GM21723 (cell line): ENCODE data around the gene SPATC1L.
"Not testable (repeated sequence)": the region's sequence is repeated elsewhere in the genome, so short reads cannot be mapped to it uniquely, and the experiment has no call there.

Experiments
- ATAC-seq: cut with Tn5 transposase; IDR thresholded peaks from one replicate; pipeline ENCODE4 v1.9.1; 2021; ENCODE audit warnings: mild to moderate bottlenecking, moderate library complexity; ENCODE audit not compliant: unreplicated experiment

SPATC1L gene

DNA sequence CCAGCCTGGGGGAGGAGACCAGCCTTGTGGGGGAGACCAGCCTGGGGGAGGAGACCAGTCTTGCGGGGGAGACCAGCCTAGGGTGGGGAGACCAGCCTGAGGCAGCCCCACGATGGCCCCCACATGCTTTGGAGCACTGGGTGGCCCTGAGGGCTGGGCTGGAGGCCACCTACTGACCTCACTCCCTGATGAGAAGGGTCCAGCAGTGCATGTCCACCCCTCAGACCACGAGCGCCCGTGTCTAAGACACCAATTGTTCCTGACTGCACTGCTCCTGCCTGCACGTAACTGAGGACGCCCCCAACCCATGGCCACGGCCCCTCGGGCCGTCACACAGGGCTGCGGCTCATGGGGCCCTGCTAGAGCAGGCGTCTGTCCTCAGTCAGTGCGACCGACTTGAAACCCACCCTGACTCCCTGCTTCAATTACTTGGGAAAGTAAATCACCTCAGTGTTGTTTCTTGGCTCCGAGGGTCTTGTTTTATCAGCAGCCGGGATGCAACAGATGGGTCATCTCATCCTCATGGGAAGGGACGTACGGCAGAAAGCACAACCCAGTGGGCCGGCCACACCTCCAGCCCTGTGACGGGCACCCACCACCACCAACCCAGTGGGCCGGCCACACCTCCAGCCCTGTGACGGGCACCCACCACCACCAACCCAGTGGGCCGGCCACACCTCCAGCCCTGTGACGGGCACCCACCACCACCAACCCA is at the start of gene SPATC1L:
TSS of gene SPATC1L (minus strand) at position 550 of the 715 bp plus-strand sequence. CDS start 1,643 bp downstream, outside the sequence.
- peak; percentile 52 for ATAC-seq

DNA sequence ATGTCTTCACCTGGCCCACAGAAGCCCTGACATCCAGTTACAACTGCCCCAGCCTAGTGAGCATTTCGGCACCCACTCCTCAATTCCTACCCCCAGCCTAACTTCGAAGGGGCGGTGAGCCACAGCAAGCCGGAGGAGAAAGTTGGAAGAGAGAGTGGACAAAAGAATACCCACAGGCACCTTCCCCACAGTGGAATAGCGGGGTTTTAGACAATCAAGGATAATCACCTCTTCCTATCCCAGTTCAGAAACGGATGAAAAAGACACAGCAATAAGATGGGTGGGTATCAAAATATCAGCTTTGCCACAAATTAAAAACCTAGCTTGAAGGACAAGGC is 45.6 kb upstream of the SPATC1L start:
- no peak for ATAC-seq

DNA sequence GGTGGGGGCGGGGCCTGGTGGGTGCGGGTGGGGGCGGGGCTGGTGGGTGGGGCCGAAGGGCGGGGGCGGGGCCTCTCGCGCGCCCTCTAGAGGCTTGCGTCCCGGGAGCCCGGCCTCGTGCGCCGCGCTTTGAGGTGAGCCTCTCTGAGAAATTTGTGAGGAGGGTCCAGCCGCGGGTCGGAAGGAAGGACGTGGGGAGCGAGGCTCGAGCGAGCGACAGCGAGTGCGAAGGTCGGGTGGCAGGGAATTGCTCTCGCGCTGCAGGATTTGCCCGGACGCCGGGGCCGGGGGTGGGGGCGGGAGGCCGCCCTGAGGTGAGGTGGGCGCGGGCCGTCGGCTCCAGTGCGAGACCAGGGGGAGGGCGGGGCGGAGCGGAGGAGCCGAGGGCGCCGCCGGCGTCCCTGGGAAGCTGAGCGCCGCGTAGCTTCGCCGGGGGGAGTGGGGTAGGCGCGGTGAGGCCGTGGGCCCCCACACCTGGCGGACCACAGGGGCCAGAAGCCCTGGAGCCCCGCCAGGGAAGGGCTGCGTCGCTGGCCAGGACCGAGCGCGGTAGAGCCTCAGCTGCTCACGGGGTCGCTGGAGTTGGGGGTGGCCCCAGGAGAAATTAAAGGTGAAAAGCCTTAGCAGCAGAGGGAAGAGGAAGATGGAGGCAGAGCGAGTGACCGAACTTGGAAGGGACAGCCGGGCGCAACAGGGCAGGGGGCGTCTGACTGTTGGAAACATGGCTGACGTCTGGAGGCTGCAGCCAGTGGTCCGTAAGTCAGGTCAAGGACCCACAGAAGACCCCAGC is 45.1 kb upstream of the SPATC1L start:
- ATAC-seq: peak; percentile 31

DNA sequence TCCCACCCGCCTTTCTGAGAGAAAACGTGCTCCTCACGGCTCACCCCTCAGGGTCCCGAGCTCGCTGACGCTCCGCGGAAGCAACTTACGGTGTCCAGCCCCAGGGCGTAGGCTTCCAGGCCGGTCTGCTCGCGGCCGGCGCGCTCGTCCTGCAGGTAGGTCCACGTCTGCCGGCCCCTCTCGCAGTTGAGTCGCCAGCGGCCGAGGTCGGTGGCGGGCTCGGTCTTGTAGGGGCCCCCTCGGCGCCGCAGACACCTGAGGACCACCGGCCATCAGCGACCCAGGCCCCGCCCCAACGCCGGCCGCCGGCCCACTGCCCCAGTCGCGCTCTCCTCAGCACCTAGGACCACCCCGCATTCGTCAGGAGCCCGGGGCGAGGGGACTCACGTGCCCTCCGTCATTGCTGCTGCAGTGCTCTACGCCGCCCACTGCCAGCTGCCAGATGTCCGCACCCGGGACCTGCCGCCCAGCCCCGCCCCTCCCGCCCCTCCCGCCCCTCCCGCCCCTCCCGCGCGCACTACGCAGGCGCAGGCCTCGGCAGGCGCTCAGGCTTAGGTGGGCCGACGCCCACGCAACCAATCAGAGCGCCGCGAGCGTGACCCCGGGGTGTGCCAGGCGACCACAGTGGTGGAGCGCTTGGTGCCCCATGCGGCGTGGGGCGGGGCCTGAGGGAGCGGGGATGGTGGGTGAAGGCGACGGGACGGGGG is 44.2 kb upstream of the SPATC1L start, which contains the start of gene LSS:
TSS of gene LSS (minus strand) at position 430 of the 707 bp plus-strand sequence. CDS start at position 401, 29 bp downstream.
- ATAC-seq: peak; percentile 68

DNA sequence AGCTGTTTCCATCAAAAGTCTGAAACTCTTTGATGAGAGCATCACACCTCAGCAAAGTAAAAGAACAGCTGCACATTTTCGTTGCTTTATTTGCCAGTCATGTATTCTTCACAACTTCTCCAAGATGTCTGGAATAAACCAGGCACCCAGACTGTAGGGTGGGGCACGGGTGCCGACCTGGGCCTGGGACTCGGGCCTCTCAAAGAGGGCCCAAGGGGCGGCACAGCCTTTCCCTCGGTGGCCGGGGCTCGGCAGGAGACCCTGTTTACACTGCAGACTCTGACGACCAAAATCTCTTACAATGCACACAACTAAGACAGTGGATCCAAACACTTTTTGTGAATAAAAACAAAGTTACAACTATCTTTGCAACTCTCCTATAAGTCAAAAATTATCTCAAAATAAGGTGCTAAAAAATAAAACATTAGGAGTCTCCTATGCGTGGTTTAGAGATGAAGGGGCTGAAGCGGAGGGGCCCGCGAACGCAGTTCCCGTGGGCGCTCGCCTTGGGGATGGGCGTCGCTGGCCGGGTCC is 43.6 kb upstream of the SPATC1L start:
- ATAC-seq: no peak

DNA sequence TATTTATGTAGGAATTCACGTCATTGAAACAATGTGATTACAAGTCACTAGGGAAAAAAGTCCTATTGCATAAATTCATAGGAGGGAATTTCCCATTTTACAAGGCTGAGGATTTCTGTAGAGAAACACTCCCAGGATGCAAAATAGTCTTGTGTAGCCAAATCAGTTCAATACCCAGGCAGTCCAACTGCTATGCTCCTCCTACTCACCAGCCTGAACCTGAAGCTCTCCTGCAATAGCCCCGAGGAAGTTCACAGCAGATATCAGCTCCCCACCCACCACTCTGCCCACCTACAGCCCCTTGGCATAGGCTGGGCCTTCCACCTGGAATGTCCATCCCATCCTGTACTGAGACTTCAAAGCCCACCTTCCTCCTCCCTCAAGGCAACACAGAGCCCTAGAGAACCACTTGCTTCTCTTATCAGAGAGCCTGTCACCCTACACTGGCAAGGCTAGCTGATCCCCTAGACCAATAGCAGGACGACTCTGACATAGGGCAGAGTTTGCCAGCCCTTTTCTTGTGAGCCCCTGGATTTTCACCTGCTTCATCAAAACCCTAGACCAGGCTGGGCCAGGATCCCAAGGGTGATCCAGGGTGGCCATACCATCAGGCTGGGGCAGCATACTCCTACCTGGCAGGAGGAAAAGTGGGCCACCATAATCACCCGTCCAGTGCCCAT is 42.8 kb upstream of the SPATC1L start:
- ATAC-seq: no peak

DNA sequence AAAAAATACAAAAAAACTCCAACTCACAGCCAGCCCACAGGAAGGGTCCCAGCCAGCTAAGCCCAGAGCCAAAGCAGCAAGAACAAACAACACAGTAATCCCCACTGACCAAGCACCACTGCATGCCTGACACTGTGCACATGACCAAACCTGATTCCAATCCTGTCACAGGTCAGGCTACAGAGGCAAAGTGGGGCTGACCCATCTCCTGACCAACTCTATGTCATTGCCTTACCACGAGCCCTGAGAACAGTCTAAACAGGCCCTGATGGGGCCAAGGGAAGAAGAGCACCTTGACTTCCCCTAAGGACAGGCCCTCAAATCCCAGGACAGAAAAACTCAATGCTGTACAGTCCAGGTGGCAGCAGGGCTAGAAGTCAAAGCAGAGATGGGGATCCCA is 41.9 kb upstream of the SPATC1L start:
- no peak for ATAC-seq

DNA sequence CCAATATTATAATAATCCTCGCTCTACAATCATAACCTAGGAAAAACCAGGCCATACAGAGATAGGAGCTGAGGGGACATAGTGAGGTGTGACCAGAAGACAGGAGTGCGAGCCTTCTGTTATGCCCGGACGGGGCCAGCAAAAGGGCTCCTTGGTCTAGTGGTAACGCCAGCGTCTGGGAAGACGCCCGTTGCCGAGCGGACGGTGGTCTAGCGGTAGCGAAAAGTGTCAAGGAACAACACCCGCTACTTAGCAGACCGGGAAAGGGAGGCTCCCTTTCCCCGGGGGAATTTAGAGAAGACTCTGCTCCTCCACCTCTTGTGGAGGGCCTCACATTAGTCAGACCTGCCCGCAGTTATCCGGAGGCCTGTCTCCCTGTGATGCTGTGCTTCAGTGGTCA is 39.4 kb upstream of the SPATC1L start:
- not testable (repeated sequence) for ATAC-seq

DNA sequence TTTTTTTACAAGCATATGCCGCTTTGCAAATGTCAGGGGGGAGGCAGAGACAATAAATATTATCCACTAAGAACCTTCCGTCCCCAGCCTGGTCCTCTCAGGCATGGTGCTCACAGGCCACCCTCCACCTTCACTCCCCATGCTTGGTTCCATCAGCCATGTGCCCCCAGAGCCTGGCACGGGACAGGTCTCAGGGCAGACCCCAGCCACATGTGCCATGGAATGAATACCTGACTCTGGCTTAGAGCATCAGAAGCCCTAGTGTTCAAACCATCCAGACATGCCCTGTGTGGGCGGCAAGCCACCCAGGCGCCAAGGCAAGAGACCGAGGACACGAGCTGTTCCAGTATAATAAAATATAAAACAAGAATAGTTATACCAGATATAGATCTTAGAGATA is 39.0 kb upstream of the SPATC1L start:
- ATAC-seq: no peak

DNA sequence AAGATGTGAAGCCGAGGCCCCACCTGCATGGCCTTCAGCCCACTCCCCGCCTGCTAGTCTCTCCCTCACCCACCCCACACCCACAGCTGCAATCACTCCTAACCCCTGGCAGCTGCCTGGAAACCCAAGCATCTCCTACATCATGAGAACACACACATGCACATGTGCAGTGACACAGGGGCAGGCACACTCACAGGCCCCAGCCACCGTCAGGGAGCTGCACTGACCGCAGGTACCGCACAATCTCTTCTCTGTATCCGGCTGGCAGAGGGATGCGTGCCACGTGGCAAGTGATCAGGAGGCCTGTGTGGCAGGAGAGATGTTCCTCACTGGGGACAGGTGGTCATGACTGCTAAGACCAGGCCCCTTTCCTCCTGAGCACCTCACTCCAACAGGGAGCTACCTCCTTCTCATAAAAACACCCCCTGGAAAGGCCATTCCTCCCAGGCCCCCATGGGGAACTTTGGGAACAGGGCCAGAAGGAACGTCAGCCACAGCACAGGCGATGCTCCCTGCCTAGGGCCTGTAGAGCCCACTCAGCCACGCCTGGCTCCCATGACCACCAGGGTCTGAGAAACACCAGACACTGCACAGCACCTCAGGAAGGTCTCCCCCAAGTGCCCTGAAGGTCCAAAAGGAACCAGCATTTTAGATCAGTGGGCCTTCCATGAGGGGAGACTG is 38.3 kb upstream of the SPATC1L start:
- ATAC-seq: no peak

DNA sequence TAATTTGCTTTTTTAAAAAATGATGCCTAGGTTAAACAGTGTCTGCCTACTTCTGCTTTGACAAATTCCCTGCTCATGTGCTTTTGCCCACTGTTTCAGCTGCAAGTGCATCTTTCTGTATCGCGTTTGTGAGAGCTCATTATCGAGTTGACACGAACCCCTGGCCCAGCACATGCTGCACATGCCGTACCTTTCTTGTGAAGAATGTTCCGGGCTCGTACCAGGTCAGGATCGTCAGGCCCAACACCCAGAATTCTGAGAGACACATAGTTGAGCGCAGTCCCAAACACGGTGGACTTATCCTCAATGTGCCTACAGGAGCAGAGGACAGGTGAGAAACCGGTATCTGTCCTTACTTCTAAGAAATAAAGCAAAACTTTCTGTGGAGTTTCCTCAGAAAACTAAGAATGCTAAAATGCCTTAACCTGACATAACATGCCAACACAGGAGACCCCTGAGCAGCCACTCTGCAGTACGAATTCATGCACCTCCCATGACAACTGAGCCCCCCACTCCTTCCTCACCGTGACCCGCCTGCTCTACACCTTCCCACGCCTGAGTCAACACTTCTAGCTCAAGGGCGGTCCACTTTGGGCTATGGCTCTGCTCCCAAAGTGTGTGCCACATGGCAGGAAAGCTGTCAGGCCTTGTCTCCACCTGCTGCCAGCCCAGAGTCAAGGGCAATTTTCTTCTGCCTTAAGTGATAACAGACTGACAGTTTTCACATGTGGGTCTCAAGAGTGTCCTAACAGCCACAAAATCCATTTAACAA is 37.6 kb upstream of the SPATC1L start:
- no peak for ATAC-seq

DNA sequence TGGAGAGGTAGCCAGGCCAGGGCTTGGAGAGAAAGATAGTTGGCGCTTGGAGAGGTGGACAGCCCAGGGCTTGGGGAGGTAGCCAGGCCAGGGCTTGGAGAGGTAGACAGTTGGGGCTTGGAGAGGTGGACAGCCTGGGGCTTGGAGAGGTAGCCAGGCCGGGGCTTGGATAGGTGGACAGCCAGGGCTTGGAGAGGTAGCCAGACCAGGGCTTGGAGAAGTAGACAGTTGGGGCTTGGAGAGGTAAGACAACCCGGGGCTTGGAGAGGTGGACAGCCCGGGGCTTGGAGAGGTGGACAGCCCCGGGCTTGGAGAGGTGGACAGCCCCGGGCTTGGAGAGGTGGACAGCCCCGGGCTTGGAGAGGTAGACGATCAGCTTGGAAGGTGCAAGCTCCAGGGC is 36.6 kb upstream of the SPATC1L start:
- ATAC-seq: no peak

DNA sequence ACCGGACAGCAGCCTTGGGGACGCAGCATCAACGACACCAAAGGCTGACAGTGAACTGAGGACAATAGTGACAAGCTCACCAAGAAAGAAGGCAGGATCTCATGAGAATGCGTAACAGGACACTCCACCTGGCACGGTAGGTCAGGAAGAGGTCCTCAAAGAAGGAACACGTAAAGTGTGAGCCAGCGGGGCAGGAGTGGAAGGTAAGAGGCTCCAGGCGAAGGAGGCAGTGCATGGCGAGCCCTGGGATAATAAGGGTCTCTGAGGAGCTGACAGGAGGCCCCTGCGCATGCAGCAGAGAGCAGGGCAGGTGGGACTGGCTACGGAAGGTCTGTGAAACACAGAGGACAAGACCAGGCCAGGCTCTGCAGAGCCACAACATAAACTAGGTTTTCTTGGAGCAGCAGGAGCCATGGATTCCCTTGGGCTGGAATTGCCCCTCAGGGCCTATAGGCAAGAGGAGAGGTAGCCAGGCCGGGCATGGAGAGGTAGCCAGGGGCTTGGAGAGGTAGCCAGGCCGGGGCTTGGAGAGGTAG is 36.1 kb upstream of the SPATC1L start:
- no peak for ATAC-seq

DNA sequence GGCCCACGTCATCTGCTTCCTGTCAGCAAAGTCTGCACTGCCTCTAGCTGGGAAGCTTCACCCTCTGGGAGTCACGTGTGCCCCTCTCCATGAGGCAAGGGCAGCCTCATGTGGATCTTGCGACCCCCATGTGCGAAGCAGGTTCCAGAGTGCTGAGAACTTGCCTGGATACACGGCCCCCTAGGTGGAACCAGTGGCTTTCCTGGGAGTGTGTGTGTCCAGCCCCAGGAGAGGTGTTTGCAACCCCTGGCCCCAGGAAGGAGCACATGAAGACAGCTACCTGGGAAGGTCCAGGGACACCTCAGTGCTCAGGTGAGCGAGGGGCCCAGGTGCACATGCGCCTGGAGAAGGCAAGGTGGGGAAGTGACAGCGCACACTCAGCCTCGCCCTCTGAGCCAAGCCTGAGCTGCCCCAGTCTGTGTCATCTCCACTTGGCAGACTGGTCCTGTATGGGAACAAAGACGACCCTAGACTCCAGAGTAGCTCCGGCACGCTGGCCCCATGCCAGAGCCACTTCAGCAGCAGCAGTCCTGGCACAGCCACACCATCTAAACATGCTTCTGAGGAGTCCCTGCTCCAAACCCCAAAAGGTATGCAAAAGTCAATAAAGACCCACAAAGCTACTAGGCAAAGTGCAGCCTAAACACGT is 35.5 kb upstream of the SPATC1L start:
- ATAC-seq: no peak

DNA sequence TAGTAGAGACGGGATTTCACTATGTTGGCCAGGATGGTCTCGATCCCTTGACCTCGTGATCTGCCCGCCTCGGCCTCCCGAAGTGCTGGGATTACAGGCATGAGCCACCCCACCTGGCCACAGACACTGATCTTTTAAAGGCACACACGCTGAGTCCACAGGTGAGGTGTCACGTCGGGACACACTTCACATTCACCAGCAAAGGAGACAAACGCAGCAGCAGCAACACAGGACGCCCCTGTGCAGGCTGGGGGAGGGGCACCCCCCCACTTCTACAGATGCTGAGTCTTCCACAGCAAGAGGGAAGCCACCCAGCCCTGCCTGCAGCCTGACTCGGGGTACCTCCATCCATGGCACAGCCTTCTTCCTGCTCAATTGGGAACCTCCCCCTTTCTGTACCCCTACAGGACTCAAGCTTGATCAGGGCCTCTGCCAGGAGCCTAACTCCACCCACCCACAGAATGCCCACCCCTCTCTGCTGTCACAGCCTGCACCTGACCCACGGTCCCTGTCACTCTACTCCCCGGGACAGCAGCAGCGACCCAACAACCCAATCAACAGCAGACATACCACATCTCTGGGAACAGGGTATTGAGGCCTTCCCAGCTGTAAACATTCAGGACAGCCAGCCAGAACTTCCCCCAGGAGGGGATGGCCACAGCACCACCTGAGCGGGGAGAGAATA is 34.8 kb upstream of the SPATC1L start:
- no peak for ATAC-seq

DNA sequence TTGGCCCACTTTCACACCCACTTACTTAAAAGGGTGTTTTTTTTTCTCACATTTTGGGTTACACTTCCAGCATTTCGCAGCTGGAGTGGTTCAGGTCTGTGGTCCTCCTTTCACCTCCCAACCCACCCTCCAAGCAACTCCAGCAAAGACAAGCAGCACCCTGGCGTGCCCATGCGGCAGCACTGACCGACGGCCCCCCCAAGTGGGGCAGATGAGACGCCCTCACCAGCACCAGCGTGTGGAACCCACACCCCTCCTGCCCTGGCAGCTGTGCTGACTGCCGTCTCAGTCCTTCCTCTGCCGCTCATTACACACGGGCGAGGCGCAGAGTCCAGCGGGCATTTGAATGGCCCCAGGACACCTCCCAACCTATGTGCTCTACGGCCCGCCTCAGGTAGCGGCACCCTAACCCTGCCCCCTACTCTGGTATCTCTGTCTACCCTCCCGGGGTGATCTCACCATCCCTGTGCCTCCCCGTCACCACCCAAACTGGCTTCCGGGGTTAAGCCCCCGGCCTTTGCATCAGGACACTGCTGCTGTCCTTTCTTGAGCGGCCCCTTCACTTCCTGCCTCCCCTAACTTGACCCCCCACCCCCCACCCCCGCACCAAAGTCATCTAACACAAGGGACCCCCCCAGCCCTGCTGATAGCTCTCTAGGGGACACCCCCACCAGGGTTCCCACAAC is 33.4 kb upstream of the SPATC1L start:
- ATAC-seq: no peak

DNA sequence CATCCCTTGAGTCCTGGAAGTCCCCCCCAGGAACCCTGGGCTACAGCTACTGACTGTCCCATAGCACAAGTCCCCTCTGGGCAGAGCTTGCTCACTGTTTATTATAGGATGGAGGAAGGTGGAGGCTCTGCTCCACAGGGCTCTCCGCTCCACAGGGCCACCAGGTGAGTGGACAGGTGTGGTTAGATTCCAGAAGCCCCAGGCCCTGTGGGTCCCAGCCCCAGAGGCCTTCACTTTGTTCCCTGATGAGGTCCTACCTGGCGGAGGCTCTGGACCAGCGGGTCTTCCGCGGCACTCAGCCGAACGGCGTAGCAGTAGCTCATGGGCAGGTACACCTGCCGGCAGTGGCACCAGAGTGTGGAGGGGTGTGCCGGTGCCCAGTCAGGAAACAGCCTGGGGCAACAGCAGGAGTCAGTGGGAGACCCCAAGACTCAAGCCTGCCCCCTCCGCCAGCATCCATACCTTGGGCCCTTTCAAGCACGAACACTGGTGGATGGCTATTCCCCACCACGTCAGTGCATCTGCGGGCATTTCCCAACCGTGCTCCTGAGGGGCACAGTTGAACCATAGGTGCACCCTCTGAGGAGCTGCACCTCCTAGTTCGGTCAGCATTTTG is 32.0 kb upstream of the SPATC1L start:
- ATAC-seq: no peak
